ENCODE data around the gene C2CD2L. TPM values are rescaled to one million over a fixed set of nuclear protein-coding genes. Genes with fewer than 3 reads are reported as not detected.
"Not testable (repeated sequence)": the region's sequence is repeated elsewhere in the genome, so short reads cannot be mapped to it uniquely, and the experiment has no call there.

Gene C2CD2L
- total RNA-seq, 2 experiments from 2014 or later = 32.2 to 32.6 TPM

DNA sequence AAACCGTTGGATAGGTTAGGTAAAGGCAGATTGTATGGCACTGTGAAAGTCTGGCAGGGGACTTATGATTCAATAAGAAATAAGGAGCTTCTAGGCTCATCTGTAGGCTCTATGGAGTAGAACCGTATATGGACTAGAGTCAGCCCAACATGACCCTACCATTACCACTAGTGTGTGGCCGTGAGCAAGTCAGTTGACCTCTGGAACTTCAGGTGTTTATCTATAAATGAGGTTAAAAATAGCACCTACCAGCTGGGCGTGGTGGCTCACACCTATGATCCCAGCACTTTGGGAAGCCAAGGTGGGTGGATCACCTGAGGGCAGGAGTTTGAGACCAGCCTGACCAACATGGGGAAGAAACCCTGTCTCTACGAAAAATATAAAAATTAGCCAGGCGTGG, 18.7 kb downstream of the C2CD2L start:
- Mint-ChIP-seq H3K4me3 (no peak overlapping the region), H3K9me3 (no peaks in the 10 kb centered on the region), H3K4me1 (peaks cover 22% of the 10 kb centered on the region), H3K36me3 (peaks cover 10% of the 10 kb centered on the region), H3K27me3 (no peaks in the 10 kb centered on the region), H3K27ac (no peak overlapping the region)
- DNase-seq (no peak), ATAC-seq (ENCODE audit: low read depth) (no peak)
- POLR2A ChIA-PET = interaction anchor here (0.7 kb wide), 1 partner anchor 57 kb away, joined by 7 read pairs; no protein-coding TSS in a partner anchor

DNA sequence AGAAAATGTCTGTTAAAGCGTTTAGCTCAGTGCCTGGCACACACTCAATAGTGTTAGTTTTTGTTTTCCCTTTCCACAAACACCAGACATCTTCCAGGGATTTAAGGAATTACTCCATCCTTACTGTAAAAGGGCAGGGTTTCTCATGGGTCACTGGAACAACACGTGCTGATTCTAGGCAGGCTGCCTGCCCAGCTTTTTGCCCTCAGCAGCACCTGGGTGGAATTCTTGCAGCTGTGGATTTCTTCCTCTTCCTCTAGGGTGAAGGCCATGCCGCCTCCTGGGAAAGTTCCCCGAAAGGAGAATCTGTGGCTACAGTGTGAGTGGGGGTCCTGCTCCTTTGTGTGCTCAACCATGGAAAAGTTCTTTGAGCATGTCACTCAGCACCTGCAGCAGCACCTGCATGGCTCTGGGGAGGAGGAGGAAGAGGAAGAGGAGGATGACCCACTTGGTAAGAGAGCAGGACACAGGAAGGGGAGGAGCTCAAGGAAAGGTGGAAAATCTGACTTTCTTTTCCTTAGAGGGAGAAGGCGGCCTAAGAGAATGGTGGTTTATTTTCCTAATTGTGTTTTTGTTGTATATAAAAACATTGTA, 19.6 kb downstream of the C2CD2L start:
- ATAC-seq (ENCODE audit: low read depth) = no peak
- no peak overlapping the region for H3K4me3 Mint-ChIP-seq
- POLR2A ChIA-PET = interaction anchor here (1.4 kb wide), 1 partner anchor 25 kb away, joined by 4 read pairs; the partner anchor contains the start of gene DPAGT1
- no peaks in the 10 kb centered on the region for H3K27me3 Mint-ChIP-seq
- H3K4me1 Mint-ChIP-seq = peaks cover 18% of the 10 kb centered on the region
- H3K9me3 Mint-ChIP-seq = no peaks in the 10 kb centered on the region
- H3K27ac Mint-ChIP-seq = peak overlapping the region; percentile 3
- no peak for DNase-seq
- peaks cover 10% of the 10 kb centered on the region for H3K36me3 Mint-ChIP-seq

DNA sequence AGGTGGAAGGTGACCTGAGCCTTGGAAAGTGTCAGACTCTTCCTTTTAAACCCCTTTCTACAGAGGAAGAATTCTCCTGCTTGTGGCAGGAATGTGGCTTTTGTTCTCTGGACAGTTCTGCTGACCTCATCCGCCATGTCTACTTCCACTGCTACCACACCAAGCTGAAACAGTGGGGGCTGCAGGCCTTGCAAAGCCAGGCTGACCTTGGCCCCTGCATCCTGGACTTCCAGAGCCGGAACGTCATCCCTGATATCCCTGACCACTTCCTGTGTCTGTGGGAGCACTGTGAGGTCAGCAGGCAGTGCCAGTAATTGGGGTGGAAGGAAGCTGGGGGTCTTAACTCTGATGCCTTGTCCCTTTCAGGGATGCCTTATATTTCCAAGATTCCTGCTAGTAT, 23.5 kb downstream of the C2CD2L start:
- DNase-seq (no peak), ATAC-seq (ENCODE audit: low read depth) (no peak)
- Mint-ChIP-seq H3K36me3 (peaks cover 18% of the 10 kb centered on the region), H3K27me3 (no peaks in the 10 kb centered on the region), H3K27ac (no peak overlapping the region), H3K9me3 (no peaks in the 10 kb centered on the region), H3K4me1 (peaks cover 7% of the 10 kb centered on the region), H3K4me3 (no peak overlapping the region)
- POLR2A ChIA-PET = no interaction called here

DNA sequence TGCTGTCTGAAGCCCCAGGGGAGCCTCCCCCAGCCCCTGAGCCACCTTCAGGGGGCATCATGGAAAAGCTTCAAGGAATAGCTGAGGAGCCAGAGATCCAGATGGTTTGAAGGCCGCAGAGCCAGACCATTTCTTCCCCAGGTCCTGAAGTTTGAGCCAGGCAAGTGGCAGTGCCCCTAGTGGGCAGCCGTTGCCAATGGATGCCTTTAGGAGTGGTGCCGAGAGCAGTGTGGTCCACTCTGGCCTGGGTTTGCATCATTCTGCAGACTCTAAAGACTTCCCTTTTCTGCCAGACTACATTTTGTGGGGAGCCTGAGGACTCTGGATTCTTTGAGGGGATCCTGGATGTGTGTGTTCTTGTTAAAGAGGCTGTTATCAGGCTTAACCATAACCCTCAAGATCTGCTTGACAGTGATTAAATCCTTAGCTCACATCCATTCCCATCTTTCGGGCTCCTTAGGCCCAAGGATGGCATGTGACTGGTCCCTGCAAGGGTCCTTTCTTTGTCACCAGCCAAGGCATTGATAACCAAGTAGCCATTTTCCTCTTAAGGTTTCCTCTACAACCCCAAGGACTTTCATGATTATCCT, 27.3 kb downstream of the C2CD2L start:
- Mint-ChIP-seq H3K4me1 (peaks cover 3% of the 10 kb centered on the region), H3K36me3 (peaks cover 16% of the 10 kb centered on the region), H3K27ac (no peak overlapping the region), H3K9me3 (no peaks in the 10 kb centered on the region), H3K4me3 (no peak overlapping the region), H3K27me3 (peaks cover 2% of the 10 kb centered on the region)
- ATAC-seq (ENCODE audit: low read depth) = no peak
- no peak for DNase-seq
- POLR2A ChIA-PET = interaction anchor here (1.8 kb wide), 1 partner anchor 14 kb away, joined by 6 read pairs; the partner anchor contains the start of gene ABCG4

DNA sequence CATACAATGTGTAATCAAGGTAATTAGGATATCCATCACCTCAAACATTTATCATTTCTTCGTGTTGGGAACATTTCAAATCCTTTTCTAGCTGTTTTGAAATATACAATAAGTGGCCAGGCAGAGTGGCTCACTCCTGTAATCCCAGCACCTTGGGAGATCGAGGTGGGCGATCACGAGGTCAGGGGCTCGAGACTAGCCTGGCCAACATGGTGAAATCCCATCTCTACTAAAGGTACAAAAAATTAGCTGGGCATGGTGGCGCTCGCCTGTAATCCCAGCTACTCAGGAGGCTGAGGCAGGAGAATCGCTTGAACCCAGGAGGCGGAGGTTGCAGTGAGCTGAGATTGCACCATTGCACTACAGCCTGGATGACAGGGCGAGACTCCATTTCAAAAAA, 32.1 kb downstream of the C2CD2L start:
- H3K4me1 Mint-ChIP-seq; DNase-seq; H3K4me3 Mint-ChIP-seq; H3K27me3 Mint-ChIP-seq; ATAC-seq (ENCODE audit: low read depth); H3K36me3 Mint-ChIP-seq; H3K27ac Mint-ChIP-seq; H3K9me3 Mint-ChIP-seq: not testable (repeated sequence)
- POLR2A ChIA-PET = interaction anchor here (0.7 to 1.5 kb wide), 2 partner anchors 9 to 37 kb away, joined by 4 read pairs; partner anchors contain the start of gene ABCG4

DNA sequence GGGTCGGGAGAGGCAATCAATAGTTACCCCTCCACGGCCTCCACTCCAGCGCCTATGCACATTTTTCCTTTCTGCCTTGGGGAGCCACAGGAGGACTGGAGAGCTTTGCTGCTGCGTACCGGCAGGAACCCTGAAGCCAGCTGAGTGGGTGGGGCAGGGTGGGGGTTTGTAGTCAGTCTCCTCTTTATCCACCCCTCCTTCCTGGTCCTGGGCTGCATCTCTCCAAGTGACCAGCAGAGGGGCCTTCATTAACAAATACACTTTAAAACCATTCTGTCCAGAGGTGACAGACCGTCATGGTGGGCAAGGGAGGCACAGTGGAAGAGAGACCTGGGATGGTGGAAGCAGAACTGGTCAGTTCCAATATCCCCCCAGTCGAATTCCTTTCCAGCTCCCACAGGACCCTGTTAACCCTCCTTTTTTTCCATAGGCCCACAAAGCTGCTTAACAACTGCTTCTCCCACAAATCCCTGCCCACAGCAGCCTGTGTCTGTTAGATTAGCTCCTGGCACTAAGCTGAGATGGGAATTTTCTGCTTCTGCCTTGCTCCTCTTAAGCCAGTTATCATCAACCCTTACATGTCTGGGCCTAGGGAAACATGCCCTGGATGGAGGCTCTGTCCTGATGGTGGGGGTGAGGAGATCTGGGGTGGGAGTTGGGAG, 37.8 kb downstream of the C2CD2L start:
- H3K9me3 Mint-ChIP-seq = no peaks in the 10 kb centered on the region
- DNase-seq (no peak), ATAC-seq (ENCODE audit: low read depth) (peak; percentile 39)
- peaks cover 12% of the 10 kb centered on the region for H3K4me1 Mint-ChIP-seq
- H3K4me3 Mint-ChIP-seq = no peak overlapping the region
- no peaks in the 10 kb centered on the region for H3K36me3 Mint-ChIP-seq
- peaks cover 40% of the 10 kb centered on the region for H3K27me3 Mint-ChIP-seq
- POLR2A ChIA-PET = no interaction called here
- H3K27ac Mint-ChIP-seq = no peak overlapping the region

DNA sequence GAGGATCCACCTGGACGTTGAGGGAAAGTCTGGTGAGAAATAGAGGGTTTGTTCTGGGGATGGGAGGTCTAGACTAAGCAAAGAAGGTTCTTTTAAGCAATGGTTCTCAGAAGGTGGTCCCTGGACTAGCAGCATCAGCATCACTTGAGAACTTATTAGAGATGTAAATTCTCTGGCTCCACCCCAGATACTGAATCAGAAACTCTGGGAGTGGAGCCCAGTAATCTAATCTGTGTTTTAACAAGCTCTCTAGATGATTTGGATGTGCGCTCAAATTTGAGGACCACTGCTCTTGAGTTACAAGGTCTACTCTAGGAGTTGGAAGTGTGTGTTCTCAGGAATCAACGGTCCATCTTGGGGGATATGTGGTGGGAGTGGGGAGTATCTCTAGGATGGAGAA, 38.4 kb downstream of the C2CD2L start:
- H3K9me3 Mint-ChIP-seq = no peaks in the 10 kb centered on the region
- H3K36me3 Mint-ChIP-seq = no peaks in the 10 kb centered on the region
- H3K27me3 Mint-ChIP-seq = peaks cover 46% of the 10 kb centered on the region
- no peak overlapping the region for H3K4me3 Mint-ChIP-seq
- no peak overlapping the region for H3K27ac Mint-ChIP-seq
- ATAC-seq (ENCODE audit: low read depth) = no peak
- peaks cover 12% of the 10 kb centered on the region for H3K4me1 Mint-ChIP-seq
- DNase-seq = no peak
- POLR2A ChIA-PET = no interaction called here

DNA sequence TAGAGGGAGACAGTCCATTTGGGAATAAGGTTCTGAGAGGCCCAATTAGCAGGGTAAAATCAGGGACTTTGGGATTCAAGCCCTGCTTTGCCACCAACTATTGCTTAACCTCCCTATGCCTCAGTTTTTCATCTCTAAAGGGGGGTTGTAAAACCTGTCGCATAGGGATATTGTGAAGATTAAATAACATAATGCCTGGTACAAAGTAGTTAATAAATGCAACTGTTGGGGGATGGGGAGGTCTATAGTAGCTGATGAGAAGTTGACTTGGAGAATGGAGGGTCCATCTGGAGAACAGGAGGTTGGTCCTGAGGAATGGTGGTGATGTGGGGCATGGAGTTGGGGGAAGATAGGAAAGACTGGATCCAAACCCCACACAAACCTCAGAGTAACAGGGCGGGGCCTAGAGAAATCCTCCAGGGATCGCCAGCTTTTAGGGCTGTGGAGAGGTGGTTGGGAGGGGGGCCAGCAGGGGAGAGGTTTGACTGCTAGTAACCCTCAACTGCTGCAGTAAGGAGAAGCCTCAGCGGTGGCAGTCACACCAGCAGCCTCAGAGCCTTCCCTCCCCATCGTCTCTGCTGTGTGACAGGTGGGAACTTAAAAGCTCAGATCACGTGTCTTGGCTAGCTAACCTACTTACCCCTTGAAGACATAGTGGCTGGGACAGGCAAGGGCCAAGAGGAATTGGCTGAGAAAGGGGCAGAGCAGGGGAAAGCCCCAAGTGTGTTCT, 40.6 kb downstream of the C2CD2L start:
- Mint-ChIP-seq H3K9me3 (no peaks in the 10 kb centered on the region), H3K4me3 (peak overlapping the region; percentile 80), H3K27ac (no peak overlapping the region), H3K36me3 (no peaks in the 10 kb centered on the region), H3K4me1 (peaks cover 12% of the 10 kb centered on the region), H3K27me3 (peaks cover 59% of the 10 kb centered on the region)
- ATAC-seq (ENCODE audit: low read depth) (peak; percentile 38), DNase-seq (no peak)
- POLR2A ChIA-PET = interaction anchor here (0.7 to 1.4 kb wide), 4 partner anchors 8 to 46 kb away, joined by 3 to 6 read pairs (median 5); partner anchors contain the start of genes DPAGT1 and NLRX1

DNA sequence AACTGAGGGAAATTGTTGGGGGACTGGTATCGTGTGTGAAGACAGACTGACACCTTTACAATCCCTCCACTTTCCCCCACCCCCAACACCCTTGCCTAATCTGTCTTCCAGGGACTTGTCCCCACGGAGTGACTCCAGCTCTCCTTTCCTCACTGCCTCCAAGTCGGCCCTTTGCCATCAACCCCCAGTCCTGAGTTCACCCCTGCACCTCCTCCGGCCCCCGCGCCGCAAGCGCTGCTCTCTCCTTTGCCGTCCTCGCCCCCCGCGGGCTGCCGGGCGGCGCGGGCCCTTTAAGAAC, 41.5 kb downstream of the C2CD2L start:
- POLR2A ChIA-PET = interaction anchor here (1.0 to 1.4 kb wide), 4 partner anchors 9 to 27 kb away, joined by 3 to 6 read pairs (median 4); partner anchors contain the start of genes HINFP and NLRX1
- Mint-ChIP-seq H3K4me3 (peak overlapping the region; percentile 80), H3K4me1 (peaks cover 12% of the 10 kb centered on the region), H3K9me3 (no peaks in the 10 kb centered on the region), H3K36me3 (no peaks in the 10 kb centered on the region), H3K27me3 (peaks cover 61% of the 10 kb centered on the region), H3K27ac (no peak overlapping the region)
- DNase-seq (no peak), ATAC-seq (ENCODE audit: low read depth) (no peak)

DNA sequence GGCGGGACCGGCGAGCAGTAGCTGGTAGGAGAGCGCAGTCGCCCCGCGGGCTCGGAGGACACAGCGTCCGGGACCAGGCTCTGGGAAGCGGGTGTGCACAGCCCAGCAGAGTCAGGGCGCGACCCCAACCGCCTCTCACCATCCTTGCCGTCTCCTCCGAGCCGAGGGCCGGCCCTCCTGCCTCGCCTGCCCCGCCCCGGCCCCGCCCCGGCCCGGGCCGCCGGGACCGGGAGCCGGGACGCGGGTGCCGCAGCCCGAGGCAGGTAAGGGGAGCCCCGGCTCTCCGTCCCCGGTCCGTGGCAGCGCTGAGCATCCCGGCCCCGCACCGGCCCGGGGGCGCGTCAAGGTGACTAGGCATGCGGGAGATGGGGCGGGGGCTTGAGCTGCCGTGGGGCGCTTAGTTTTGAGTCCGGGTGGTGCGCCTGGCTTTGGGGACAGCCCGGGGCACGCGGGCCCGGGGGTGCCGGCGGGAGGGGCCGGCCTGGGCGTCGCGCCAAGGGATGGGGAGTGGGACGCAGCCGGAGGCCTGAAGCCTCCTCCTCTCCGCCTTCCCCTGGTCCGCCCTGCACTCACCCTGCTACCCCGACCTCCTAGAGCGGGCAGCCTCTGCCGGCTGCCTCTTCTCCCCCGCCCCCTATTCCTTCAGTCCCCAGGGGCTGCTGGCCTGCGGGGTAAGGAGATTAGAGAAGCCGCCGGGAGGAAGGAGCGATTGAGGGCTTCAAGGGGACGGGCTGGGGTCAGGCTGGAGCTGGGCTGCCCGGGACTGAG, 42.1 kb downstream of the C2CD2L start, which contains the start of gene ABCG4:
ABCG4 (plus strand) TSS at position 35 of the 768 bp plus-strand sequence. CDS start 914 bp downstream, outside the sequence.
- peak; percentile 63 for DNase-seq
- Mint-ChIP-seq H3K4me1 (peaks cover 12% of the 10 kb centered on the region), H3K27ac (no peak within 1 kb of the TSS), H3K36me3 (no peaks in the 10 kb centered on the region), H3K4me3 (peak within 1 kb of the TSS; percentile 80), H3K9me3 (no peaks in the 10 kb centered on the region), H3K27me3 (peaks cover 62% of the 10 kb centered on the region)
- POLR2A ChIA-PET = interaction anchor here (0.9 to 1.4 kb wide), 5 partner anchors 9 to 28 kb away, joined by 3 to 6 read pairs (median 4); partner anchors contain the start of genes HINFP and NLRX1
- peak; percentile 57 for ATAC-seq (ENCODE audit: low read depth)

DNA sequence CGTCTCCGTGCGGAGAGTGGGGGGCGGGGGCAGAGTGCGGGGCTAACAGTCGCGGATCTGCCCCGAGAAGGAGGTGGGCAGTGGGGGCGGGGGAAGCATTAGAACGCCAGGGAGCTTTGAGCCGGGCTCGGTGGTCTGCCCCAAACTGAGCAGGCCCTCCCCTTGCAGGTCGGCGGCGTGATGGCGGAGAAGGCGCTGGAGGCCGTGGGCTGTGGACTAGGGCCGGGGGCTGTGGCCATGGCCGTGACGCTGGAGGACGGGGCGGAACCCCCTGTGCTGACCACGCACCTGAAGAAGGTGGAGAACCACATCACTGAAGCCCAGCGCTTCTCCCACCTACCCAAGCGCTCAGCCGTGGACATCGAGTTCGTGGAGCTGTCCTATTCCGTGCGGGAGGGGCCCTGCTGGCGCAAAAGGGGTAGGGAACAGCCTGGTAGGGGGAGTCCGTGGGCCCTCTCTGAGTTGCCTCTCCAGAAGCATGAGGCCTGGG, 42.7 kb downstream of the C2CD2L start:
- H3K4me1 Mint-ChIP-seq = peaks cover 12% of the 10 kb centered on the region
- no peak overlapping the region for H3K4me3 Mint-ChIP-seq
- ATAC-seq (ENCODE audit: low read depth) (no peak), DNase-seq (no peak)
- peaks cover 62% of the 10 kb centered on the region for H3K27me3 Mint-ChIP-seq
- POLR2A ChIA-PET = interaction anchor here (0.6 to 1.1 kb wide), 4 partner anchors 12 to 112 kb away, joined by 3 to 6 read pairs (median 4); partner anchors contain the start of genes HINFP and NLRX1
- no peak overlapping the region for H3K27ac Mint-ChIP-seq
- H3K36me3 Mint-ChIP-seq = no peaks in the 10 kb centered on the region
- H3K9me3 Mint-ChIP-seq = no peaks in the 10 kb centered on the region

DNA sequence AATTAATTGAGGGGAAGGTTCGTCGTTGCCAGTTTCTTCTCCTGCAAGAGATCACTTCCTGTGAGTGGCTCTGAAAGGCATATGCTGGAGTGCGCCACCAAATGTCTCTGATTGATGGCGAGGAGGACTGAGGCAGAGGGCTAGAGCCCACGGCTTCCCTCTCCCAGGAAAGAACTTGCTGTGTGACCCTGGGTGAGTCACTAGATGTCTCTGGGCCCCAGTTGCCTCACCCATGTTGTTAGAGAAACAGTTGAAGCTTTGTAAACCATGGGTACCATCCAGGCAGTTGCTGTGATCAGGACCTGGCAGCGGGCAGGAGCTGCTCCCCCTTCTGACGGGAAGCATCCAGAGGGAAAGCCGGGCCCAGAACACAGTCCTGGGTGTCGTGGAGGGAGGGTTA, 44.9 kb downstream of the C2CD2L start:
- no peak overlapping the region for H3K4me3 Mint-ChIP-seq
- H3K27ac Mint-ChIP-seq = no peak overlapping the region
- H3K36me3 Mint-ChIP-seq = no peaks in the 10 kb centered on the region
- POLR2A ChIA-PET = interaction anchor here (0.6 kb wide), 1 partner anchor 91 kb away, joined by 6 read pairs; no protein-coding TSS in a partner anchor
- DNase-seq (no peak), ATAC-seq (ENCODE audit: low read depth) (no peak)
- H3K9me3 Mint-ChIP-seq = no peaks in the 10 kb centered on the region
- H3K4me1 Mint-ChIP-seq = peaks cover 16% of the 10 kb centered on the region
- H3K27me3 Mint-ChIP-seq = peaks cover 57% of the 10 kb centered on the region

Data from activated naive CD8-positive, alpha-beta T cell treated with anti-CD3 and anti-CD28 coated beads, Interleukin-2, amount 10 ng/mL, durations not matched to agents 7 days and 5 days (primary cell).